SK-N-SH treated with all-trans-retinoic acid at 6 μM for 48 hours (cell line): Measurements from ENCODE around the gene PAFAH1B2.

ENCODE experiments used
- BACH2 ChIP-seq: fragments of 250-450 bp; sonication (Bioruptor Pico); IDR thresholded peaks from 2 replicates; pipeline ENCODE4 v1.9.0; 2021; ENCODE audit warnings: mild to moderate bottlenecking, borderline replicate concordance
- CSRNP3 ChIP-seq: fragments of 250-450 bp; sonication (Bioruptor Pico); IDR thresholded peaks from 2 replicates; pipeline ENCODE4 v1.5.1; 2021; ENCODE audit warnings: mild to moderate bottlenecking, moderate library complexity
- SNAI2 ChIP-seq: fragments of 250-450 bp; sonication (Bioruptor Pico); IDR thresholded peaks from 2 replicates; pipeline ENCODE4 v1.5.0; 2020; ENCODE audit warnings: mild to moderate bottlenecking, moderate library complexity
- TCF4 ChIP-seq: fragments of 250-450 bp; sonication (Bioruptor Pico); IDR thresholded peaks from 2 replicates; pipeline ENCODE4 v1.8.0; 2021; ENCODE audit warnings: mild to moderate bottlenecking, moderate library complexity, borderline replicate concordance
- ZC3H10 ChIP-seq: fragments of 250-450 bp; sonication (Bioruptor Pico); IDR thresholded peaks from 2 replicates; pipeline ENCODE4 v1.5.1; 2021; ENCODE audit warnings: mild to moderate bottlenecking, moderate library complexity

- TF ChIP-seq SNAI2 (CRISPR knock-in tag) (no peak), BACH2 (CRISPR knock-in tag) (no peak), TCF4 (CRISPR knock-in tag) (no peak), ZC3H10 (CRISPR knock-in tag) (no peak), CSRNP3 (CRISPR knock-in tag) (no peak)
Observed at GRCh38 chr11:117117681-117118080, 26.4 kb upstream of the PAFAH1B2 start.
